OCI-LY1 (cell line): ENCODE results near the gene DET1.

ENCODE experiments used
- H2AFZ ChIP-seq: fragments of 200-600 bp; sonication (generic), shearing (Covaris generic); 2 replicates; pipeline ENCODE4 v1.6.0; 2014; ENCODE audit warnings: antibody characterized with exemption, mild to moderate bottlenecking, low read length
- H3F3A ChIP-seq: fragments of 200-600 bp; sonication (generic), shearing (Covaris generic); 2 replicates; pipeline ENCODE4 v1.6.0; 2014; ENCODE audit warnings: mild to moderate bottlenecking, antibody characterized with exemption, low read length, moderate library complexity; ENCODE audit not compliant: insufficient read depth
- H3K27ac ChIP-seq: fragments of 200-600 bp; sonication (generic); 2 replicates; pipeline ENCODE4 v1.5.1; 2014; ENCODE audit warnings: low read length, mixed run types, mild to moderate bottlenecking, low read depth; ENCODE audit not compliant: poor library complexity, severe bottlenecking
- H3K27me3 ChIP-seq: fragments of 200-600 bp; sonication (generic); 2 replicates; pipeline ENCODE4 v1.6.0; 2014; ENCODE audit warnings: antibody characterized with exemption, mild to moderate bottlenecking, low read length, moderate library complexity; ENCODE audit not compliant: insufficient read depth
- H3K36me3 ChIP-seq: fragments of 200-600 bp; sonication (generic); 2 replicates; pipeline ENCODE4 v1.6.1; 2014; ENCODE audit warnings: mild to moderate bottlenecking, antibody characterized with exemption, low read length, moderate library complexity, mixed read lengths; ENCODE audit not compliant: insufficient read depth
- H3K4me1 ChIP-seq: fragments of 200-600 bp; sonication (generic); 2 replicates; pipeline ENCODE4 v1.5.1; 2014; ENCODE audit warnings: mild to moderate bottlenecking, low read length, moderate library complexity; ENCODE audit not compliant: insufficient read depth, severe bottlenecking
- H3K4me2 ChIP-seq: fragments of 200-600 bp; sonication (generic), shearing (Covaris generic); 2 replicates; pipeline ENCODE4 v1.6.1; 2014; ENCODE audit warnings: low read length
- H3K4me3 ChIP-seq: fragments of 200-600 bp; sonication (generic); 2 replicates; pipeline ENCODE4 v1.5.1; 2014; ENCODE audit warnings: low read length, low read depth, mild to moderate bottlenecking, mixed read lengths; ENCODE audit not compliant: poor library complexity, severe bottlenecking
- H3K79me2 ChIP-seq: fragments of 200-600 bp; shearing (Covaris generic); 2 replicates; pipeline ENCODE4 v1.6.1; 2016; ENCODE audit warnings: mixed run types, low read length, mixed read lengths; ENCODE audit not compliant: insufficient read depth
- H3K9ac ChIP-seq: fragments of 200-600 bp; sonication (generic), shearing (Covaris generic); 2 replicates; pipeline ENCODE4 v1.6.1; 2014; ENCODE audit warnings: mild to moderate bottlenecking, low read length, mixed read lengths
- H3K9me2 ChIP-seq: fragments of 200-600 bp; sonication (generic), shearing (Covaris generic); 2 replicates; pipeline ENCODE4 v1.6.1; 2014; ENCODE audit warnings: low read depth, mild to moderate bottlenecking, low read length, mixed read lengths
- H3K9me3 ChIP-seq: fragments of 200-600 bp; shearing (Covaris generic); 2 replicates; pipeline ENCODE4 v1.6.1; 2014; ENCODE audit warnings: low read length, mixed read lengths
- H4K20me1 ChIP-seq: fragments of 200-600 bp; sonication (generic), shearing (Covaris generic); 2 replicates; pipeline ENCODE4 v1.6.0; 2016; ENCODE audit warnings: mild to moderate bottlenecking, low read length; ENCODE audit not compliant: insufficient read depth
- CTCF ChIP-seq: fragments of 200-600 bp; sonication (generic), shearing (Covaris generic); IDR thresholded peaks from 2 replicates; pipeline ENCODE4 v1.5.1; 2017; ENCODE audit warnings: mild to moderate bottlenecking, antibody characterized with exemption, low read length, moderate library complexity, mixed read lengths
- EZH2 ChIP-seq: fragments of 200-600 bp; sonication (generic), shearing (Covaris generic); IDR thresholded peaks from 2 replicates; pipeline ENCODE4 v1.8.0; 2017; ENCODE audit warnings: borderline replicate concordance, mixed run types, mild to moderate bottlenecking, antibody characterized with exemption, low read length, moderate library complexity, mixed read lengths

DET1 gene

GRCh38 chr15:88493844-88494243 is 52.6 kb downstream of the DET1 start:
- Histone ChIP-seq H3K79me2 (no peaks in the 10 kb centered on the region), H3K9ac (no peak overlapping the region), H3K27me3 (no peaks in the 10 kb centered on the region), H3K9me3 (no peaks in the 10 kb centered on the region), H3K4me1 (no peaks in the 10 kb centered on the region), H3K4me2 (no peak overlapping the region), H3K9me2 (no peaks in the 10 kb centered on the region), H4K20me1 (no peaks in the 10 kb centered on the region), H2AFZ (no peak overlapping the region), H3K36me3 (no peaks in the 10 kb centered on the region), H3K4me3 (no peak overlapping the region), H3F3A (no peaks in the 10 kb centered on the region), H3K27ac (no peak overlapping the region)
- TF ChIP-seq EZH2 = no peak
- no peak for TF ChIP-seq CTCF

- no peak for TF ChIP-seq EZH2
- no peak for TF ChIP-seq CTCF
Measured at GRCh38 chr15:88491158-88491557, 55.3 kb downstream of the DET1 start.

GRCh38 chr15:88490036-88490435 is 56.4 kb downstream of the DET1 start:
- Histone ChIP-seq H4K20me1 (no peaks in the 10 kb centered on the region), H3K4me1 (no peaks in the 10 kb centered on the region), H3K9ac (no peak overlapping the region), H3K4me2 (no peak overlapping the region), H2AFZ (no peak overlapping the region), H3K79me2 (no peaks in the 10 kb centered on the region), H3K27me3 (no peaks in the 10 kb centered on the region), H3F3A (no peaks in the 10 kb centered on the region), H3K9me3 (no peaks in the 10 kb centered on the region), H3K27ac (no peak overlapping the region), H3K4me3 (no peak overlapping the region), H3K36me3 (no peaks in the 10 kb centered on the region), H3K9me2 (no peaks in the 10 kb centered on the region)
- TF ChIP-seq EZH2 (no peak), CTCF (no peak)

More at GRCh38 chr15:88491158-88491557, 55.3 kb downstream of the DET1 start:
- H3K4me1 ChIP-seq = no peaks in the 10 kb centered on the region
- H3K4me3 ChIP-seq = no peak overlapping the region
- H3K79me2 ChIP-seq = no peaks in the 10 kb centered on the region
- no peaks in the 10 kb centered on the region for H3F3A ChIP-seq
- H3K9me2 ChIP-seq = no peaks in the 10 kb centered on the region
- H4K20me1 ChIP-seq = no peaks in the 10 kb centered on the region
- no peak overlapping the region for H3K4me2 ChIP-seq
- no peaks in the 10 kb centered on the region for H3K9me3 ChIP-seq
- H3K27me3 ChIP-seq = no peaks in the 10 kb centered on the region
- no peak overlapping the region for H2AFZ ChIP-seq
- no peak overlapping the region for H3K9ac ChIP-seq
- no peak overlapping the region for H3K27ac ChIP-seq
- no peaks in the 10 kb centered on the region for H3K36me3 ChIP-seq
